GM19452 (cell line): ENCODE results near the gene THAP12.

Experiments used
- ATAC-seq: cut with Tn5 transposase; IDR thresholded peaks from one replicate; pipeline ENCODE4 v1.9.1; 2021; ENCODE audit not compliant: unreplicated experiment

Gene THAP12

GRCh38 chr11:76307396-76307795 lies 73.5 kb downstream of the THAP12 start:
- ATAC-seq = no peak

DNA sequence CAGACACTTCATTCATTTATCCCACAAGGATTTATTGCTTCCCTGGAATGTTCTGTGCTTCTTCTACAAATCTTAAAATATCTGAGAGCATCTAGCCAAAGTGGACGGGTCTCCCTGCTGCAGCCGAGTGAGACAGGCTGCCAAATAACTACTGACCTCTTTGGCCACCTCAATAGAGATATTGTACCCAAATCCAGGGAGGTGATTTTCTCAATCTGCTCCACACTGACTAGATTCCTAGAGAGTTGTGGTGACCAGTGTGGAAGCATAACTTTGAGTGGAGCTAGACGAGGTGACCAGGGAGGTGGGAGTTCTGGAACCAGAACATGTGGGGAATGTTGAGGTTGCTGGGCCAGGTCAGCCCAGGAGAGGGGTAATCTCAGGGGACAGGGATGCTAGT lies 77.5 kb downstream of the THAP12 start:
- no peak for ATAC-seq

GRCh38 chr11:76302996-76303395 lies 77.9 kb downstream of the THAP12 start:
- ATAC-seq = no peak
